HEK293T (cell line): ENCODE data around the gene SH2D3A.

ENCODE experiments used
- ELF4 ChIP-seq: fragments of 450-650 bp; IDR thresholded peaks from 2 replicates; pipeline ENCODE4 v1.6.1; 2017; ENCODE audit warnings: antibody characterized with exemption
- HDGF ChIP-seq: fragments of 450-650 bp; IDR thresholded peaks from 2 replicates; pipeline ENCODE4 v1.6.1; 2017; ENCODE audit warnings: antibody characterized with exemption, borderline replicate concordance
- SP1 ChIP-seq: fragments of 450-650 bp; IDR thresholded peaks from 2 replicates; pipeline ENCODE4 v1.6.1; 2017
- SUZ12 ChIP-seq: fragments of 450-650 bp; IDR thresholded peaks from 2 replicates; pipeline ENCODE4 v1.6.1; 2016; ENCODE audit warnings: mild to moderate bottlenecking

- TF ChIP-seq HDGF (no peak), SP1 (no peak), SUZ12 (no peak), ELF4 (no peak)
Observed at GRCh38 chr19:6753178-6754031, 13.8 kb downstream of the SH2D3A start.
